ENCODE data around the gene KRT78.
"Not testable (repeated sequence)": the region's sequence is repeated elsewhere in the genome, so short reads cannot be mapped to it uniquely, and the experiment has no call there.

Gene KRT78

GRCh38 chr12:52796429-52796794 lies 52.4 kb downstream of the KRT78 start:
- no peak for DNase-seq (ENCODE audit: low read depth, low spot score)

DNA sequence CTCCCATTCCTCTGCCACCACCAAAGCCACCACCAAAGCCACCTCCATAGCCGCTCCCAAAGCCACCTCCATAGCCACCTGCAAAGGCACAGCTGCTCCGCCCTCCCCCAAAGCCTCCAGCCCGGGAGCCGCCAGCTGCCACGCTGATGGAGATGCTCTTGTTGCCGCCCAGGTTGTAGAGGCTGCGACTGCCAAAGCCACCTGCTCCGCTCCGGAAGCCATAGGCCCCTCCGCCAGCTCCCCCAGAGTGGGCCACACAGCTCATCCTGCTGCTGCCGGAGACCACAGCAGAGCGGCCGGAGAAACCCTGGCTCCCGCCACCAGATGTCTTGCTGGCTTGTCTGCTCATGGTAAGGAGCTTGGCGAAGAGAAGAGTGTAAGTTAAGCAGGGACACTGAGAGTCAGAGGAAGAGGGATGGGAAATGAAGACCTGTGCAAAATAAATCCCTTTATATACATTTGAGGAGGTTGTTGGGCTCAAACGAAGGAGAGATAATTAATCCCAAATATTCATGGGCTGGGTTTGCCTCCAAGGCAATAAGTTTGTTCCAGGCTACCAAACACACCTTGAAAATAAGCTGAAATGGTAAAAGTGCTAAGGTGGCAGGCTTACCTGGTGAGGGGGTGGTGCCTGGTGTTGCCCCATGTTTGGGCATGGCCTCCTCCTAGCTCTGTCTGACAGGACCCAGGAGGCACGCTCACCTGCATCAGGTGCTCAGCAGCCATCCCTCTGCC lies 52.9 kb downstream of the KRT78 start, which contains the start of gene KRT3:
KRT3 (minus strand) TSS at position 424 of the 735 bp plus-strand sequence; CDS start at position 349, 75 bp downstream.
- DNase-seq (ENCODE audit: low read depth, low spot score), result no peak

DNA sequence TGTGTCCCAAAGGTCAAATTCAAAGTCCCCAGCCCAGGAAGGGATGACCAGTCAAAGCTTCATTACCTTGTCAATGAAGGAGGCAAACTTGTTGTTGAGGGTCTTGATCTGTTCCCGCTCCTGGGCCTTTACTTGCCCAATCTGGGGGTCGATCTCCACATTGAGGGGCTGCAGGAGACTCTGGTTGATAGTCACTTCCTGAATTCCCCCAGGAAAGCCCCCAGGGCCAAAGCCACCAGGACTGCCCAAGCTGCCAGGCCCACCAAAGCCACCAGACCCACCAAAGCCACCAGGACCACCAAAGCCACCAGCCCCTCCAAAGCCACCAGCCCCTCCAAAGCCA lies 53.5 kb downstream of the KRT78 start:
- DNase-seq (ENCODE audit: low read depth, low spot score), result not testable (repeated sequence)

- DNase-seq (ENCODE audit: low read depth, low spot score), result no peak
Observed at GRCh38 chr12:52794479-52795331, 54.1 kb downstream of the KRT78 start.

- DNase-seq (ENCODE audit: low read depth, low spot score), result no peak
Observed at GRCh38 chr12:52792185-52793029, 56.4 kb downstream of the KRT78 start.

DNA sequence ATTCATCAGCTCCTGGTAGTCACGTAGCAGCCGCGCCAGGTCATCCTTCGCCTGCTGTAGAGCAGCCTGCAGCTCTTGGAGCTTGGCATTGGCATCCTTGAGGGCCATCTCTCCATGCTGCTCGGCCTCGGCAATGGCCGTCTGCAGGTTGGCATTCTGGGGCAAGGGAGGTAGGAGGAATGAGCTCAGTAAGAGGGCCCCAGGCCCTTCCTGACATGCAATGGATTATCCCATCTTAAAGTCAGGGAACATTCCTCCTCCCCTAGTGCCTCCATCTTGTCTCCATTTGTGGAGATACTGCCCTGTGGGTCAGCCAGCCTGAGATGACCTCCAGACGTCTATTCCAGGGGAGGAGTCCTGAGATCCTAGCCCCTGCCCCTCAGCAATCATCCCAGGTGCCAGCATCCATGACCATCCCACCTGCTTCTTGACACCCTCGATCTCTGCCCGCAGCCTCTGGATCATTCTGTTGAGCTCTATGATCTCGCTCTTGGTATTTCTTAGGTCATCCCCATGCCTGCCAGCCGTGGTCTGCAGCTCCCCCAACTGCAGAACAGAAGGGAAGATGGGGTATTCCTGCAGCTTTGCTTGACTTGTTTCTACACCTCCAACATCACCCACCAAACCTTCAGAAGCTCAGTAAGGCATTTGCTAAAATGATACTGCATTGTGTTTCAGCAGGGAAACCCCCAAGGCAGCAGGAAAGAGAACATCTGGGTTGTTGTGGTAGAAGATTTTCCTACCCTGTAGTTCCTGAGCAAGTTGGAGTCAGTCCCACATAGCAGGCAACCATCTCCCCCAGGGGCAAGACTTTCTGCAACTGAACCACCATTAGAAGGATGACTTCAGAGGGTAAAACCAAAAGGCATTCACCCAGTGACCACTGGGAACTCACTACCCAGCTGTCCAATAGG lies 57.3 kb downstream of the KRT78 start:
- DNase-seq (ENCODE audit: low read depth, low spot score), result no peak

GRCh38 chr12:52790427-52791270 lies 58.1 kb downstream of the KRT78 start:
- DNase-seq (ENCODE audit: low read depth, low spot score), result no peak

DNA sequence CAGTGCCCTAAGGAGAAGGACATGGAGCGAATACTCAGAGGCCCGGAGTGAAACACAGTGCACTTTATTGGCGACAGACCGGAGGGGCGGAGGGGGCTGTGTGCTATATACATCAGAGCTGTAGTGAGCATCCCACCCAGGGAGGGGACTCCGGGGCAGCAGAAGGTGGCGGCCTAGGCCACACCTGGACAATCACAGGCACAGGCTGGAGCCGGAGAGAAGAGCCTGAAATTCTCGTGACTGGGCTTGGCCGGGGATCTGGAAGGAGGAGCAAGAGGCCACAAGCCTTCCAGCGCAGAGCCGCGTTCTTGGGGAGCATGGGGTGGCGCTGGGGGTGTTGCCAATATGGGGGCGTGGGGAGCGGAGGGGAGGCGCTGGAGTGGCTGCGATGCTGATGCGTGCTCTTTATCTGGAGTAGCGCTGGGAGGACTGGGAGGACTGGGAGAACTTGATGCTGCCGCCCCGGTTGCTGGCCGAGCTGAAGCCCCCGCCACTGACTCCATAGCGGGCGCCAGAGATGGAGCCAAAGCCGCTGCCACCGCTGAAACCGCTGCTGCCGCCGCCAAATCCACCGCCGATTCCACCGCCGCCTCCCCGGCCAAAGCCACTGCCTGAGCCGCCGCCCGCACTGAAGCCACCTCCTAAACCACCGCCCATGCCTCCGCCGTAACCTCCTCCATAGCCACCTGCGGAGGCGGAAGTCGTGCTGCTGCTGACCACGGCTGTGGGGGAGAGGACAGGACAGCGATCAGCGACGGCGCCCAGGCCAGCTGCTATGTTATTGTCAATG lies 59.0 kb downstream of the KRT78 start:
- DNase-seq (ENCODE audit: low read depth, low spot score), result no peak

DNA sequence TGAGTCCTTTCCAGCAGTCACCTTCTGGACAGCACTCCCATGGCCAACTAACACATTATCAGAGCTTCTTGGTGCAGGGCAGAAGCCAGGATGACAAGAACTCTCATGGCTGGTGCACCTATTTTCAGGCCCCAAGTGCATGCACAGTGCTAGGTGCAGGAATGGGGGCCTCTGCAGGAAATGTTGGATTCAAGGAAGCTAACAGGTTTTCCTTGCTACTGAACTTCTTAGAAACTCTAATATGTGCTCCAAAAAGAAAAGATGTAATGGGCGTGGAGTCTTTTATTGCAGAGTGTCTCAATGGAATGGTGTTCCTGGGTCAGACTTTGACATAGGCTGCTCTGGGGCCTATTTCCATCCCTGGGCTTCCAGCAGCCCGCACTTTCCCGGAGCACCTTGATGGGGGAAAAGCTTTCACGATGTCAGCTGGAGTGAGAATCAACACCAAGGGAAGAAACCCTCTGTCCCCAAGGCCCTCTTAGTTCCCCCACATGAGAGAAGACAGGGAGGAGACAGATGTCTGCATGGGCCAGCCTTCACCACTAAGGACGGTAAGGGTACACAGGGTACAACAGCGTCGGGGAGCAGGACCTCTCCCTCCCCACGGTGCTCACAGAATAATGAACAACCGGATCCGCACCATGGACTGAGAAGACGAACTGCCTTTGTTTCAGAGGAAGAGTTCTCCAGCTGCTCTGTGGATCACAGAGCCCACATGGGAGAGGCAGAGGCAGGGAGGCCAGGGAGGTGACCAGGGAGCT lies 59.7 kb downstream of the KRT78 start:
- no peak for DNase-seq (ENCODE audit: low read depth, low spot score)

DNA sequence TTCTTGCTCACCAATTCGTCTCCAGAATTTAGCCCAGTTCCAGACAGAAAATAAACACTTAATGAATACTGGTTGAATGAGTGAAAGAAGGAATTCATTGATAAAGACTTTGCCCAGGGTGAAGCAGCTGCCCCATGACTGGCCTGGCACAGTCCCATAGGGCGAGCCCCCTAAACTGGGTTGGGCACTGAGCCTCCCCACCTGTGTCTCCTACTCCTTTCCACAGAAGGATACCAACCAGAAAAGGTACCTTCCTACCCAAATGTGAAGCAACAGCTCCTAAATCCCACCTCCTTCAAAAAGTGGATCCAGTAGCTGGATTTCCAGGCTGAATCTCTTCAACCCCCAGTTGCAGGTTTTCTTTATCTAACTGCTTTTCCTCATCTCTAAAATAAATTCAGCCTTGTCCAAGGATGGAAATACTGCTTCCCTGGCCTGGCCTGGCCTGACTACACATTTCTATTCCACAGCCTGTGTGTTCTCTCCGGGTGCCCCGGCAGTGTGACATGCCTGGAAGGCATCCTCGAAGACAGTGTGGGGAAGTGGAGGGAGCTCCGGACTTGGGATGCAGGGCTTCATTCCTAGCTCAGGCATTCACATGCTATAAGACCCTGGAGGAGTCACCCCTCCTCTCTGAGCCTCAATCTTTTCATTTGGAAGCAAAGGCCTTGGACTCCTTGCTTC lies 60.5 kb downstream of the KRT78 start:
- no peak for DNase-seq (ENCODE audit: low read depth, low spot score)
